OCI-LY1 (cell line): ENCODE results near the gene FHOD3.

Source experiments
- H2AFZ ChIP-seq: fragments of 200-600 bp; sonication (generic), shearing (Covaris generic); 2 replicates; pipeline ENCODE4 v1.6.0; 2014; ENCODE audit warnings: antibody characterized with exemption, mild to moderate bottlenecking, low read length
- H3F3A ChIP-seq: fragments of 200-600 bp; sonication (generic), shearing (Covaris generic); 2 replicates; pipeline ENCODE4 v1.6.0; 2014; ENCODE audit warnings: mild to moderate bottlenecking, antibody characterized with exemption, low read length, moderate library complexity; ENCODE audit not compliant: insufficient read depth
- H3K27ac ChIP-seq: fragments of 200-600 bp; sonication (generic); 2 replicates; pipeline ENCODE4 v1.5.1; 2014; ENCODE audit warnings: low read length, mixed run types, mild to moderate bottlenecking, low read depth; ENCODE audit not compliant: poor library complexity, severe bottlenecking
- H3K27me3 ChIP-seq: fragments of 200-600 bp; sonication (generic); 2 replicates; pipeline ENCODE4 v1.6.0; 2014; ENCODE audit warnings: antibody characterized with exemption, mild to moderate bottlenecking, low read length, moderate library complexity; ENCODE audit not compliant: insufficient read depth
- H3K36me3 ChIP-seq: fragments of 200-600 bp; sonication (generic); 2 replicates; pipeline ENCODE4 v1.6.1; 2014; ENCODE audit warnings: mild to moderate bottlenecking, antibody characterized with exemption, low read length, moderate library complexity, mixed read lengths; ENCODE audit not compliant: insufficient read depth
- H3K4me1 ChIP-seq: fragments of 200-600 bp; sonication (generic); 2 replicates; pipeline ENCODE4 v1.5.1; 2014; ENCODE audit warnings: mild to moderate bottlenecking, low read length, moderate library complexity; ENCODE audit not compliant: insufficient read depth, severe bottlenecking
- H3K4me2 ChIP-seq: fragments of 200-600 bp; sonication (generic), shearing (Covaris generic); 2 replicates; pipeline ENCODE4 v1.6.1; 2014; ENCODE audit warnings: low read length
- H3K4me3 ChIP-seq: fragments of 200-600 bp; sonication (generic); 2 replicates; pipeline ENCODE4 v1.5.1; 2014; ENCODE audit warnings: low read length, low read depth, mild to moderate bottlenecking, mixed read lengths; ENCODE audit not compliant: poor library complexity, severe bottlenecking
- H3K79me2 ChIP-seq: fragments of 200-600 bp; shearing (Covaris generic); 2 replicates; pipeline ENCODE4 v1.6.1; 2016; ENCODE audit warnings: mixed run types, low read length, mixed read lengths; ENCODE audit not compliant: insufficient read depth
- H3K9ac ChIP-seq: fragments of 200-600 bp; sonication (generic), shearing (Covaris generic); 2 replicates; pipeline ENCODE4 v1.6.1; 2014; ENCODE audit warnings: mild to moderate bottlenecking, low read length, mixed read lengths
- H3K9me2 ChIP-seq: fragments of 200-600 bp; sonication (generic), shearing (Covaris generic); 2 replicates; pipeline ENCODE4 v1.6.1; 2014; ENCODE audit warnings: low read depth, mild to moderate bottlenecking, low read length, mixed read lengths
- H3K9me3 ChIP-seq: fragments of 200-600 bp; shearing (Covaris generic); 2 replicates; pipeline ENCODE4 v1.6.1; 2014; ENCODE audit warnings: low read length, mixed read lengths
- H4K20me1 ChIP-seq: fragments of 200-600 bp; sonication (generic), shearing (Covaris generic); 2 replicates; pipeline ENCODE4 v1.6.0; 2016; ENCODE audit warnings: mild to moderate bottlenecking, low read length; ENCODE audit not compliant: insufficient read depth
- CTCF ChIP-seq: fragments of 200-600 bp; sonication (generic), shearing (Covaris generic); IDR thresholded peaks from 2 replicates; pipeline ENCODE4 v1.5.1; 2017; ENCODE audit warnings: mild to moderate bottlenecking, antibody characterized with exemption, low read length, moderate library complexity, mixed read lengths
- EZH2 ChIP-seq: fragments of 200-600 bp; sonication (generic), shearing (Covaris generic); IDR thresholded peaks from 2 replicates; pipeline ENCODE4 v1.8.0; 2017; ENCODE audit warnings: borderline replicate concordance, mixed run types, mild to moderate bottlenecking, antibody characterized with exemption, low read length, moderate library complexity, mixed read lengths

Gene FHOD3

DNA sequence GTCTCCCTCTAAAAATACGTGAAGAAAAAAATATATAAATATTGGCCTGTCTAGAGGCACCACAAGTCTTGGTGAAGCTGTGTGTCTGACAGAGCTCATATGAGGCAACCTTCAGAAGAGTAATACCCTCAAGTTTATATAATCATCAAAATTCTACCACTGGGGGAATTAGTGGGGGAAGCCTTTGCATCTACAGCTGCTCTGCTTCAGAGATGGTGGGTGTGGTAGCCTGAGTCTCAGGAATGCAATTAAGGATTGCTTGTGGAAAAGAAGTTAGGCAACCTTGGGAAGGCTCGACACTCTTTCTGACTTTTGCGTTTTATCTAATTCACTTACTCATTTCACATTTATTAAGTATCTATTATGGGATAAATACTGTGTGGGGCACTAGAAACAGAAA, 513.9 kb downstream of the FHOD3 start:
- Histone ChIP-seq H3K4me3 (no peak overlapping the region), H2AFZ (no peak overlapping the region), H3K9me2 (no peaks in the 10 kb centered on the region), H4K20me1 (no peaks in the 10 kb centered on the region), H3K9ac (no peak overlapping the region), H3K4me1 (no peaks in the 10 kb centered on the region), H3K9me3 (no peaks in the 10 kb centered on the region), H3F3A (no peaks in the 10 kb centered on the region), H3K27me3 (no peaks in the 10 kb centered on the region), H3K79me2 (no peaks in the 10 kb centered on the region), H3K36me3 (peaks cover 56% of the 10 kb centered on the region), H3K27ac (no peak overlapping the region), H3K4me2 (no peak overlapping the region)
- TF ChIP-seq CTCF: no peak
- no peak for TF ChIP-seq EZH2

DNA sequence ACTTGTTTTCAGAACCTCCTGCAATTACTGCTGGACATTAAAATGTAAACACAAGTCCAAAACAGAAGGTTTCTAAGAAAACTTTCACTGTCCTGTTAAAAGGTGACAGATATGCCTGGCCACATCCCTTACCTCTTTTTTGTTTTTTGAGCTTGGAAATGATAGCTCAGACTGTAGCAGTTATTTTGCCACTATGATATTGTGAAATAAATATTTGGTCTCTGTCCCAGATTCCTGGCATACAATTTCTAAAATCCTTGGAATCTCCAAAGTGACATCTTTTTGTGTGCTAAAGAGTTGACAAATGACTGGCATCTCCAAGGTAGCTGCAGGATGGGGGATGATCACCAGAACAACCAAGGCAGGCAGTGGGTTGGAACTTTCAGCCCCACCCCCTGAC, 514.4 kb downstream of the FHOD3 start:
- Histone ChIP-seq H3K9me2 (no peaks in the 10 kb centered on the region), H3K4me1 (no peaks in the 10 kb centered on the region), H3K9ac (no peak overlapping the region), H3F3A (no peaks in the 10 kb centered on the region), H3K9me3 (no peaks in the 10 kb centered on the region), H2AFZ (no peak overlapping the region), H3K4me2 (no peak overlapping the region), H3K4me3 (no peak overlapping the region), H3K79me2 (no peaks in the 10 kb centered on the region), H4K20me1 (no peaks in the 10 kb centered on the region), H3K36me3 (peaks cover 58% of the 10 kb centered on the region), H3K27ac (no peak overlapping the region), H3K27me3 (no peaks in the 10 kb centered on the region)
- TF ChIP-seq CTCF (no peak), EZH2 (no peak)

- Histone ChIP-seq H3K4me3 (no peak overlapping the region), H4K20me1 (no peaks in the 10 kb centered on the region), H3F3A (no peaks in the 10 kb centered on the region), H3K36me3 (peaks cover 58% of the 10 kb centered on the region), H3K9me2 (no peaks in the 10 kb centered on the region), H3K4me2 (no peak overlapping the region), H3K79me2 (no peaks in the 10 kb centered on the region), H3K4me1 (no peaks in the 10 kb centered on the region), H2AFZ (no peak overlapping the region), H3K9ac (no peak overlapping the region), H3K27ac (no peak overlapping the region), H3K9me3 (no peaks in the 10 kb centered on the region), H3K27me3 (no peaks in the 10 kb centered on the region)
- TF ChIP-seq EZH2 (no peak), CTCF (no peak)
These were observed 515.2 kb downstream of the FHOD3 start for GRCh38 chr18:36812678-36813077.
